Measurements from ENCODE around the gene DLG1.

Gene DLG1

GRCh38 chr3:197003461-197004385 is 294.7 kb downstream of the DLG1 start:
- DNase-seq = peak; percentile 50 to 65
- TF ChIP-seq GATA1 (IDR thresholded peaks at IDR 0.05; ENCODE audit: low read depth, low read length) (no peak), POLR2A (IDR thresholded peaks at IDR 0.05; ENCODE audit: low read length) (no peak)

- no peak for TF ChIP-seq GATA1 (IDR thresholded peaks at IDR 0.05; ENCODE audit: low read depth, low read length)
- no peak for TF ChIP-seq POLR2A (IDR thresholded peaks at IDR 0.05; ENCODE audit: low read length)
- DNase-seq = peak; percentile 85 to 92
These were observed 295.5 kb downstream of the DLG1 start for GRCh38 chr3:197002701-197003454.

GRCh38 chr3:197001972-197002700 is 296.3 kb downstream of the DLG1 start:
- TF ChIP-seq GATA1 (IDR thresholded peaks at IDR 0.05; ENCODE audit: low read depth, low read length) (no peak), POLR2A (IDR thresholded peaks at IDR 0.05; ENCODE audit: low read length) (no peak)
- no peak for DNase-seq

- TF ChIP-seq GATA1 (IDR thresholded peaks at IDR 0.05; ENCODE audit: low read depth, low read length) (no peak), POLR2A (IDR thresholded peaks at IDR 0.05; ENCODE audit: low read length) (no peak)
- DNase-seq = no peak
These were observed 297.1 kb downstream of the DLG1 start for GRCh38 chr3:197001106-197001971.

GRCh38 chr3:197000211-197000610 is 298.2 kb downstream of the DLG1 start:
- TF ChIP-seq GATA1 (IDR thresholded peaks at IDR 0.05; ENCODE audit: low read depth, low read length) (no peak), POLR2A (IDR thresholded peaks at IDR 0.05; ENCODE audit: low read length) (no peak)
- DNase-seq = no peak

GRCh38 chr3:196998966-196999760 is 299.2 kb downstream of the DLG1 start:
- no peak for DNase-seq
- TF ChIP-seq POLR2A (IDR thresholded peaks at IDR 0.05; ENCODE audit: low read length) (no peak), GATA1 (IDR thresholded peaks at IDR 0.05; ENCODE audit: low read depth, low read length) (no peak)

- DNase-seq = no peak
- TF ChIP-seq GATA1 (IDR thresholded peaks at IDR 0.05; ENCODE audit: low read depth, low read length) (no peak), POLR2A (IDR thresholded peaks at IDR 0.05; ENCODE audit: low read length) (no peak)
These were observed 301.1 kb downstream of the DLG1 start for GRCh38 chr3:196997311-196997710.

- no peak for TF ChIP-seq GATA1 (IDR thresholded peaks at IDR 0.05; ENCODE audit: low read depth, low read length)
- no peak for TF ChIP-seq POLR2A (IDR thresholded peaks at IDR 0.05; ENCODE audit: low read length)
- no peak for DNase-seq
These were observed 301.8 kb downstream of the DLG1 start for GRCh38 chr3:196996454-196997265.

GRCh38 chr3:196995646-196996355 is 302.6 kb downstream of the DLG1 start:
- no peak for DNase-seq
- TF ChIP-seq POLR2A (IDR thresholded peaks at IDR 0.05; ENCODE audit: low read length) (no peak), GATA1 (IDR thresholded peaks at IDR 0.05; ENCODE audit: low read depth, low read length) (no peak)

GRCh38 chr3:196995027-196995426 is 303.4 kb downstream of the DLG1 start:
- peak in 1 of 2 experiments; percentile 23 for DNase-seq
- no peak for TF ChIP-seq GATA1 (IDR thresholded peaks at IDR 0.05; ENCODE audit: low read depth, low read length)
- no peak for TF ChIP-seq POLR2A (IDR thresholded peaks at IDR 0.05; ENCODE audit: low read length)

GRCh38 chr3:196994056-196994455 is 304.4 kb downstream of the DLG1 start:
- no peak for DNase-seq
- no peak for TF ChIP-seq GATA1 (IDR thresholded peaks at IDR 0.05; ENCODE audit: low read depth, low read length)
- no peak for TF ChIP-seq POLR2A (IDR thresholded peaks at IDR 0.05; ENCODE audit: low read length)
